DOHH2 (cell line): ENCODE data around the gene EML1.

Source experiments
- H3F3A ChIP-seq: fragments of 200-600 bp; sonication (generic), shearing (Covaris generic); 2 replicates; pipeline ENCODE4 v1.6.0; 2016; ENCODE audit warnings: antibody characterized with exemption, mild to moderate bottlenecking; ENCODE audit not compliant: control insufficient read depth, insufficient read depth
- H3K27ac ChIP-seq: fragments of 200-600 bp; sonication (generic); 2 replicates; pipeline ENCODE4 v1.5.1; 2014; ENCODE audit warnings: low read depth, mild to moderate bottlenecking, low read length, moderate library complexity
- H3K27me3 ChIP-seq: fragments of 200-600 bp; sonication (generic); 2 replicates; pipeline ENCODE4 v1.6.1; 2014; ENCODE audit warnings: mild to moderate bottlenecking, low read length, mixed read lengths; ENCODE audit not compliant: control insufficient read depth
- H3K36me3 ChIP-seq: fragments of 200-600 bp; sonication (generic); 2 replicates; pipeline ENCODE4 v1.6.1; 2014; ENCODE audit warnings: mild to moderate bottlenecking, low read length, moderate library complexity, mixed read lengths; ENCODE audit not compliant: control insufficient read depth
- H3K4me1 ChIP-seq: fragments of 200-600 bp; sonication (generic); 2 replicates; pipeline ENCODE4 v1.6.1; 2014; ENCODE audit warnings: mild to moderate bottlenecking, low read length, mixed read lengths; ENCODE audit not compliant: control insufficient read depth
- H3K4me2 ChIP-seq: fragments of 200-600 bp; sonication (generic); 2 replicates; pipeline ENCODE4 v1.6.0; 2014; ENCODE audit warnings: mild to moderate bottlenecking, low read length, moderate library complexity
- H3K4me3 ChIP-seq: fragments of 200-600 bp; sonication (generic); 2 replicates; pipeline ENCODE4 v1.5.1; 2014; ENCODE audit warnings: mild to moderate bottlenecking, low read length, mixed read lengths
- H3K79me2 ChIP-seq: fragments of 200-600 bp; sonication (generic); 2 replicates; pipeline ENCODE4 v1.6.1; 2014; ENCODE audit warnings: mild to moderate bottlenecking, low read length, mixed read lengths; ENCODE audit not compliant: control insufficient read depth
- H3K9me2 ChIP-seq: fragments of 200-600 bp; sonication (generic); replicated peaks from 2 replicates; pipeline ENCODE4 v1.6.1; 2014; ENCODE audit warnings: mild to moderate bottlenecking, low read length, mixed read lengths; ENCODE audit not compliant: control insufficient read depth
- H3K9me3 ChIP-seq: fragments of 200-600 bp; sonication (generic); 2 replicates; pipeline ENCODE4 v1.6.1; 2014; ENCODE audit warnings: antibody characterized with exemption, low read length, mixed read lengths; ENCODE audit not compliant: control insufficient read depth, insufficient read depth
- H4K20me1 ChIP-seq: fragments of 200-600 bp; sonication (generic); 2 replicates; pipeline ENCODE4 v1.6.0; 2014; ENCODE audit warnings: low read depth, mild to moderate bottlenecking, antibody characterized with exemption, low read length, moderate library complexity; ENCODE audit not compliant: control insufficient read depth, insufficient read depth
- EZH2phosphoT487 ChIP-seq: fragments of 200-600 bp; sonication (generic); IDR thresholded peaks from 2 replicates; pipeline ENCODE4 v1.6.1; 2017; ENCODE audit warnings: borderline replicate concordance, mild to moderate bottlenecking, antibody characterized with exemption, low read length, moderate library complexity, mixed read lengths
- TF ChIP-seq, protein P1 (sequence below): fragments of 200-600 bp; sonication (generic); IDR thresholded peaks from one replicate; pipeline ENCODE4 v1.5.1; 2014; ENCODE audit warnings: antibody characterized with exemption, mild to moderate bottlenecking, low read depth, low read length; ENCODE audit not compliant: poor library complexity, severe bottlenecking

Gene EML1

GRCh38 chr14:99750746-99751450 lies 42.3 kb upstream of the EML1 start:
- H3K4me3 ChIP-seq, result no peak overlapping the region
- H3K9me3 ChIP-seq, result no peaks in the 10 kb centered on the region
- no peaks in the 10 kb centered on the region for H3F3A ChIP-seq
- TF ChIP-seq EZH2phosphoT487, result no peak
- TF ChIP-seq, protein P1, sequence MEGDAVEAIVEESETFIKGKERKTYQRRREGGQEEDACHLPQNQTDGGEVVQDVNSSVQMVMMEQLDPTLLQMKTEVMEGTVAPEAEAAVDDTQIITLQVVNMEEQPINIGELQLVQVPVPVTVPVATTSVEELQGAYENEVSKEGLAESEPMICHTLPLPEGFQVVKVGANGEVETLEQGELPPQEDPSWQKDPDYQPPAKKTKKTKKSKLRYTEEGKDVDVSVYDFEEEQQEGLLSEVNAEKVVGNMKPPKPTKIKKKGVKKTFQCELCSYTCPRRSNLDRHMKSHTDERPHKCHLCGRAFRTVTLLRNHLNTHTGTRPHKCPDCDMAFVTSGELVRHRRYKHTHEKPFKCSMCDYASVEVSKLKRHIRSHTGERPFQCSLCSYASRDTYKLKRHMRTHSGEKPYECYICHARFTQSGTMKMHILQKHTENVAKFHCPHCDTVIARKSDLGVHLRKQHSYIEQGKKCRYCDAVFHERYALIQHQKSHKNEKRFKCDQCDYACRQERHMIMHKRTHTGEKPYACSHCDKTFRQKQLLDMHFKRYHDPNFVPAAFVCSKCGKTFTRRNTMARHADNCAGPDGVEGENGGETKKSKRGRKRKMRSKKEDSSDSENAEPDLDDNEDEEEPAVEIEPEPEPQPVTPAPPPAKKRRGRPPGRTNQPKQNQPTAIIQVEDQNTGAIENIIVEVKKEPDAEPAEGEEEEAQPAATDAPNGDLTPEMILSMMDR, result no peak
- H3K9me2 ChIP-seq, result no peaks in the 10 kb centered on the region
- H3K4me1 ChIP-seq, result no peaks in the 10 kb centered on the region
- no peaks in the 10 kb centered on the region for H4K20me1 ChIP-seq
- H3K27ac ChIP-seq, result no peak overlapping the region
- H3K79me2 ChIP-seq, result no peaks in the 10 kb centered on the region
- no peak overlapping the region for H3K4me2 ChIP-seq
- H3K36me3 ChIP-seq, result no peaks in the 10 kb centered on the region
- peaks cover 34% of the 10 kb centered on the region for H3K27me3 ChIP-seq

- Histone ChIP-seq H3K9me3 (no peaks in the 10 kb centered on the region), H4K20me1 (no peaks in the 10 kb centered on the region), H3K4me2 (no peak overlapping the region), H3K36me3 (no peaks in the 10 kb centered on the region), H3K4me3 (no peak overlapping the region), H3K27me3 (peaks cover 33% of the 10 kb centered on the region), H3K9me2 (no peaks in the 10 kb centered on the region), H3K4me1 (no peaks in the 10 kb centered on the region), H3F3A (no peaks in the 10 kb centered on the region), H3K79me2 (no peaks in the 10 kb centered on the region), H3K27ac (no peak overlapping the region)
- no peak for TF ChIP-seq EZH2phosphoT487
- TF ChIP-seq, protein P1, result no peak
These were observed 41.4 kb upstream of the EML1 start for GRCh38 chr14:99751539-99752485.

DNA sequence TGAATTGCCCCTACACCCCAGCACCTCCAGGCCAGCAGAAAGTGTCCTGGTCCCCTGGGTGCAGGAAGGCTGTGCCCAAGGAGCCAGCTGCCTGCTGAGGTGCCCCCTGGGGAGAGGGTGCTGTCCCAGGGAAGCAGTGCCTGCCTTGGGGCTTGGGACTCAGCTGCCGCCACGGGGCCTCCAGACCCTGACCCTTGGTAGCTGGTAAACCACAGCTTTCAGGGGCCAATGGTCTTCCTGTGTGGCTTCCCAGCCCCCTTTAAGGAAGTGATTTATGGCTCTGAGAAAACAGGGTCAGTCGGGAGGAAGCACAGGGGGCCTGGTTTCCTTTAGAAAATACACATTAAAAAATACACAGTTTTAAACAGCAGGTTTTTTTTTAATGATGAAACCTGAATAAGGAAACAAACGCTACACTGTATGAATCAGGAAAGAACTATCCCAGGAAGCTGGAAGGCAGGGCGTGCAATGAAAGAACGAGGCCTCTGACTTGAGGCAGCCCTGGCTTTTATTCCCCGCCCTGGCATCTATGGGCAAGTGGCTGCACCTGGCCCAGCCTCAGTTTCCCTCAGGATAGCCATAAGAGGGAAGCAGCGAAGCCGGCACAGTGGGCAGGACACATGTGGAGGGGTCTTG lies 40.6 kb upstream of the EML1 start:
- no peaks in the 10 kb centered on the region for H3K79me2 ChIP-seq
- H3K4me3 ChIP-seq, result no peak overlapping the region
- H3K9me3 ChIP-seq, result no peaks in the 10 kb centered on the region
- H3K9me2 ChIP-seq, result no peaks in the 10 kb centered on the region
- TF ChIP-seq, protein P1, result no peak
- no peak for TF ChIP-seq EZH2phosphoT487
- no peaks in the 10 kb centered on the region for H4K20me1 ChIP-seq
- H3K36me3 ChIP-seq, result no peaks in the 10 kb centered on the region
- no peak overlapping the region for H3K27ac ChIP-seq
- no peak overlapping the region for H3K4me2 ChIP-seq
- peaks cover 33% of the 10 kb centered on the region for H3K27me3 ChIP-seq
- no peaks in the 10 kb centered on the region for H3F3A ChIP-seq
- H3K4me1 ChIP-seq, result no peaks in the 10 kb centered on the region
